ENCODE data around the gene MAD1L1. TPM values are rescaled to one million over a fixed set of nuclear protein-coding genes. Genes with fewer than 3 reads are reported as not detected.
"Not testable (repeated sequence)": the region's sequence is repeated elsewhere in the genome, so short reads cannot be mapped to it uniquely, and the experiment has no call there.

Gene MAD1L1
- total and polyA plus RNA-seq, 2 of the 8 experiments (the other 6 are each of a cell fraction or from before 2014, with no cell fraction given): 40.4 to 44.6 TPM

DNA sequence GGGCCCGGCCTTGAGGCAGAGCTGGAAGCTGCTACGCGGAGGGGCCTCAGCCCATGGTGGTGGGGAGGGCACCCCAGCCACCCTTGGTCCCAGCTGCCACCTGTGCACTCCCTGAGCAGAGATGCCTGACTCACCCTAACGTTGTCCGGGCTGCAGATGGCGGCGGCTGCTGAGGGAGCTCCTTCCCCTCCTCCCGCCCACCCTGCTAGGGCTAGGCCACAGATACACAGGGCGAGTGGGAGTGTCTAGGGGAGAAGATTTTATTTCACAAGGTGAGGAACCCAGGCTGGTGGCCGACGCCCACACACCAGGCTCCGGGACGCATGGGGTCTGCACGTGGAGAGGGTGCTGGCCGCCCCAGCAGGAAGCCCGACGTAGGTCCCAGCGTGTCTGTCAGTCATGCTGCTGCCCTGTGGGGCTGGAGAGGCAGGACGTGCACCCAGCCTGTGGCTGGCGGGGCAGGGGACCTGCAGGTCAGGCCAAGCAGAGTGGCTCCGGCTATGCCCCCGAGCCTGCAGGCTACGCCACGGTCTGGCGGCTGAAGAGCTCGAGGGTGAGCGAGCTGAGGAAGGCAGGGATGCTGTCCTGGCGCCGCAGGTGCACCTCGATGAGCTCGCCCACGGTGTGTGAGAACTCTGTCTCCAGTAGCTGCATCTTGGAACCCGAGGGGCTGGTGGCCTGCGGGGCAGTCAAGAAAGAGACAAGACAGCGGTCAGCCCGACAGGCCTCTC is 417.0 kb downstream of the MAD1L1 start:
- not testable (repeated sequence) for H3K23me2 ChIP-seq (ENCODE audit: low read depth, low read length); H3K27me3 ChIP-seq (replicated peaks in 1 of 4; ENCODE audit: control insufficient read depth in 3 of 4, extremely low read depth in 1 of 4, insufficient read depth in 3 of 4, low read length in 3 of 4); H3K79me2 ChIP-seq (ENCODE audit: control insufficient read depth in 1 of 2, insufficient read depth in 2 of 2, low read length in 2 of 2); H3K14ac ChIP-seq (ENCODE audit: insufficient read length); H4K20me1 ChIP-seq (replicated peaks in 1 of 2; ENCODE audit: control insufficient read depth in 1 of 2, insufficient read depth in 2 of 2, low read length in 2 of 2); H3K4me2 ChIP-seq (ENCODE audit: insufficient read depth in 1 of 2, low read depth in 2 of 2, low read length in 2 of 2); H2BK120ac ChIP-seq (replicated peaks; ENCODE audit: low read depth, low read length); FAIRE-seq; H3K79me1 ChIP-seq (ENCODE audit: low read depth, low read length); DNase-seq (ENCODE audit: low read depth in 1 of 2, low spot score in 2 of 2); H3K27ac ChIP-seq (ENCODE audit: low read depth, low read length); H3K36me3 ChIP-seq (ENCODE audit: control insufficient read depth in 2 of 4, insufficient read depth in 4 of 4, low read length in 3 of 4); H4K5ac ChIP-seq (ENCODE audit: insufficient read length, low read depth, low read length); H3K9me3 ChIP-seq (ENCODE audit: insufficient read depth in 2 of 2, low read depth in 1 of 2, low read length in 1 of 2); H2BK5ac ChIP-seq (ENCODE audit: low read depth, low read length); H2BK15ac ChIP-seq (ENCODE audit: low read length); H3K4ac ChIP-seq (replicated peaks; ENCODE audit: insufficient read length, low read depth, low read length); H3K9ac ChIP-seq (replicated peaks in 1 of 4; ENCODE audit: extremely low read depth in 1 of 4, low read depth in 3 of 4, low read length in 3 of 4); H2BK12ac ChIP-seq (ENCODE audit: low read depth, low read length); H2AFZ ChIP-seq (ENCODE audit: low read length); H3K56ac ChIP-seq (replicated peaks; ENCODE audit: insufficient read length, low read depth, low read length); H3K4me3 ChIP-seq (ENCODE audit: extremely low read depth in 1 of 4, insufficient read depth in 2 of 4, low read depth in 3 of 4, low read length in 4 of 4); H2AK5ac ChIP-seq (ENCODE audit: low read depth, low read length); H3K23ac ChIP-seq (ENCODE audit: insufficient read length); H3K18ac ChIP-seq (ENCODE audit: extremely low read depth, low read length); H4K8ac ChIP-seq (ENCODE audit: extremely low read depth, insufficient read depth, low read length); H3K4me1 ChIP-seq (replicated peaks in 1 of 4; ENCODE audit: control insufficient read depth in 3 of 4, insufficient read depth in 4 of 4, low read length in 3 of 4); H2BK20ac ChIP-seq (ENCODE audit: low read length); H4K91ac ChIP-seq (replicated peaks; ENCODE audit: insufficient read length, low read length)
- POLR2A ChIA-PET (ENCODE audit: partially characterized antibody): interaction anchor here (0.6 kb wide), 1 partner anchor 52 kb away, joined by 3 read pairs; no protein-coding TSS in a partner anchor
- CTCF ChIA-PET (ENCODE audit: partially characterized antibody): interaction anchor here (0.9 to 1.2 kb wide), 3 partner anchors 10 to 128 kb away, joined by 3 read pairs; no protein-coding TSS in a partner anchor
- WGBS, 2 experiments (ENCODE audit: extremely low coverage in 1 of 2, insufficient coverage in 1 of 2, insufficient read length in 1 of 2, insufficient replicate concordance in 2 of 2, low coverage in 1 of 2, low lambda C conversion rate in 2 of 2, missing lambda C conversion rate in 1 of 2): 74% methylated on average over 20 of the region's 36 CpGs; no CpG with 5 or more reads in 1 of the 2 experiments
